HG03095 (cell line): ENCODE measurements around the gene SRRM2.

Experiments used
- ATAC-seq: cut with Tn5 transposase; IDR thresholded peaks from one replicate; pipeline ENCODE4 v1.9.1; 2021; ENCODE audit warnings: moderate library complexity; ENCODE audit not compliant: unreplicated experiment

SRRM2 gene

DNA sequence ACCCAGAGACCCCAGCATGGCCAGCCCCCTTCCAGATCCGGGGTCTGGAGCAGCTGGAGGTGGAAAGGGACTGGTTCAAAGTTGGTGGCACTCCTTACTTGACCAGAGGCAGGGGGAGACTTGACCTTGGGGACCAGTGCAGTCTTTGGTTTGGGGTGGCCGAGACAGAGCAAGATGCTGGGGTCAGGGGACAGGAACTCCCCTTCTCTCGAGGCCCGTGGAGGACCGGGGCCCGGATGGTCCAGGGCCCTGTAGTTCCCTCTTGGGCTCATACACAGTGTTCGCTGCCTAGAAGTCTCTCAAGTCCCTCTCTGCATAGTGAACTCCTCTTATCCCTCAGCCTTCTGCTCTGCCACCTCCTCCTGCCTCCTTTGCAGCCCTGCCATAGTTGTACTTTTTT, 35.5 kb downstream of the SRRM2 start:
- ATAC-seq = no peak

DNA sequence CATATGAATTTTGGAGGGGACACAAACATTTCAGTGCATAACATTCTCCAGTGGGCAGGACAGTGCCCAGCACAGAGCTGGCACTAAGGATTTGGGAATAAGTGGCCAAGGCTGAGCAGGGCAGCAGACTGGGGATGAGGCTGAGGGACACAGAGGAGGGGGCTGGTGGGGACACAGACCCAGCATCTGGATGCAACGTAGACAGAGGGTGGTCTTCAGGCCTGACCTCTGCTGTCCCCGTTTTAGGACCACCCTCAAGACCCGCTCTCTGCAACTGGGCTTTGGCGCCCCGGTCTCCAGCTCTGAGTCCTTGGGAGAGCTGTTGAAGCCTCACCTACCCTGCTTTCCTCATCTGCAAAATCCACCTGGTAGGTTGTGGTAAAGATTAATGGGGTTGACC, 38.2 kb downstream of the SRRM2 start:
- ATAC-seq = no peak

GRCh38 chr16:2791174-2791573, 38.7 kb downstream of the SRRM2 start:
- ATAC-seq = no peak

- no peak for ATAC-seq
Observed at GRCh38 chr16:2792940-2793339, 40.5 kb downstream of the SRRM2 start.

DNA sequence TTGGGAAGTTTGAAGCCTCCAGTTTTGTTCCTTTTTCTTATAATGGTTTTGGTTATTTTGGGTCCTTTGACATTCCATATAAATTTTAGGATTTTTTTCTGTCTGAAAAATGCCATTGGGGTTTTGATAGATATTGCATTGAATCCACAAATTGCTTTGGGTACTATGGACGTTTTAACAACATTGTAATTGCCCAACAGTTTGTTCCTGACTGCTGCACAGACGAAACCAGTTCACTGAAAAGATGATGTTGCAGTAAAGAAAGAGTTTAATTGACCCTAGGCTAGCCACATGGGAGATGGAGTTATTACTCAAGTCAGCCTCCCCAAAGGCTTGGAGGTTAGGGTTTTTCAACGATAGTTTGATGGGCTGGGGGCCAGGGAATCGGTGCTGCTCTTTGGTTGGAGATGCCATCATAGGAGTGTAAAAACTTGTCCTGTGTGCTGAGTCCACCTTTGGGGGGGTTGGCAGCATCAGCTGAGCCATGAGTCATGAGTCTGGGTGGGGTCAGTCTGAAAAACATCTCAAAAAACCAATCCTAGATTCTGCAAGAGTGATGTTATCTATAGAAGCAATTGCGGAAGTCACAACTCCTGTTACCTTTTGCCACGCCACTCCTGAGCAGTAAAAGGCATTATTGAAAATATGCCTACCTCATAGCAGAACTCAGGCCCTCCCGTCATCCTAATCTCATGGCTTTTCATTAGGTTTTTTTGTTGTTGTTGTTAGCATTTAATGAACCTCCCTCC, 43.1 kb downstream of the SRRM2 start:
- no peak for ATAC-seq

- ATAC-seq = no peak
Observed at GRCh38 chr16:2798723-2799204, 46.3 kb downstream of the SRRM2 start.

DNA sequence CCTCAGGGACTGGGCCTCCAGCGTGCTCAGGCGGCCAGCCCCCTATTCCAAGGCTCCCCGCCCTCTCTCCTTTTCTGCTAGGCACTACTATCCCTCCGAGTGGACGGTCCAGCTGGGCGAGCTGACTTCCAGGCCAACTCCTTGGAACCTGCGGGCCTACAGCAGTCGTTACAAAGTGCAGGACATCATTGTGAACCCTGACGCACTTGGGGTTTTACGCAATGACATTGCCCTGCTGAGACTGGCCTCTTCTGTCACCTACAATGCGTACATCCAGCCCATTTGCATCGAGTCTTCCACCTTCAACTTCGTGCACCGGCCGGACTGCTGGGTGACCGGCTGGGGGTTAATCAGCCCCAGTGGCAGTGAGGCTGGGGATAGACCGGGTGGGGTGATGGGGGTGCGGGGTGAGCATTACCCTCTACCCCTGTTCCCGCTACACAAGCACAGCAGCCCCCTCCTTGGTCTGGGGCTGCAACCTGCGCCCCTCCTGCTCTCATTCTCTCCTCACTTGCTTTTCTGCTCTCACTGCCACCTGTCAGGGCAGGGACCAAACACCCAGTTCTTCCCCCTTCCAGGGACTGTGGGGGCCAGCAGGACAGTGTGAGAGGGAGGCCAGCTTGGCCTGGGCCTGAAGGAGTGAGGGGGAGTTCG, 46.9 kb downstream of the SRRM2 start:
- no peak for ATAC-seq

DNA sequence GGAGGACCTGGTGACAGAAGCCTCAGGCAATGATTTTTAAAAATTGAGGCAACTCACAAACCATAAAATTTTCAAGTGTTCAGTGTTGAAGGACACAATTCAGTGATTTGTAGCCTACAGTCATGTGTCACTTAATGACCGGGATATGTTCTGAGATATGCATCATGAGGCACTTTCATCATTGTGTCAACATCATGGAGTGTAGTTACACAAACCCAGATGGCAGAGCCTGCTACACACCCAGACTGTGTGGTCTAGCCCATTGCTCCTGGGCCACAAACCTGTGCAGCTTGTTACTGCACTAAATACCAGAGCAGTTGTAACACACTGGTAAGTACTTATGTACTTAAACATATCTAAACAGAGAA, 47.4 kb downstream of the SRRM2 start:
- ATAC-seq = no peak

- no peak for ATAC-seq
Observed at GRCh38 chr16:2803545-2804195, 51.2 kb downstream of the SRRM2 start.

- ATAC-seq = no peak
Observed at GRCh38 chr16:2804728-2805127, 52.3 kb downstream of the SRRM2 start.

GRCh38 chr16:2806286-2806685, 53.8 kb downstream of the SRRM2 start:
- ATAC-seq = no peak

GRCh38 chr16:2808181-2808580, 55.7 kb downstream of the SRRM2 start:
- no peak for ATAC-seq

GRCh38 chr16:2809149-2809760, 56.8 kb downstream of the SRRM2 start:
- no peak for ATAC-seq

DNA sequence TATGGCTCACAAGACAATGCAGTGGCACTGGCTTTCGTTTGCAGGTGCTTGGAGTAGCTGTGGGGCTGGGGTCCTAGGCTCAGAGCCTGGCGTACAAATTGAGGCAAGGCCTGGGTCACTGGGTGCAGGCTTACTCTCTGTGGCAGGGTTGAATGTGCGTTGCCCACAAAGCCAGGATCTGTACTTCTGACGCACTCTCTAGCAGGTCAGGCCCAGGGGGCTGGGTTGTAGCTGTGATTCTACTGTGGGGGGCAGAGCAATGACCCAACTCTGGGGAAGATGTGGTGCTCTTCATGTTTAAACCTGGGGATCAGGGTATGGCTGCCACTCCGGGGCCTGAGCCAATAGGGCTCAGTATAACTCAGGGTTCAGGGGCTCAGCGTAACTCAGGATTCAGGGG, 58.2 kb downstream of the SRRM2 start:
- ATAC-seq = no peak

DNA sequence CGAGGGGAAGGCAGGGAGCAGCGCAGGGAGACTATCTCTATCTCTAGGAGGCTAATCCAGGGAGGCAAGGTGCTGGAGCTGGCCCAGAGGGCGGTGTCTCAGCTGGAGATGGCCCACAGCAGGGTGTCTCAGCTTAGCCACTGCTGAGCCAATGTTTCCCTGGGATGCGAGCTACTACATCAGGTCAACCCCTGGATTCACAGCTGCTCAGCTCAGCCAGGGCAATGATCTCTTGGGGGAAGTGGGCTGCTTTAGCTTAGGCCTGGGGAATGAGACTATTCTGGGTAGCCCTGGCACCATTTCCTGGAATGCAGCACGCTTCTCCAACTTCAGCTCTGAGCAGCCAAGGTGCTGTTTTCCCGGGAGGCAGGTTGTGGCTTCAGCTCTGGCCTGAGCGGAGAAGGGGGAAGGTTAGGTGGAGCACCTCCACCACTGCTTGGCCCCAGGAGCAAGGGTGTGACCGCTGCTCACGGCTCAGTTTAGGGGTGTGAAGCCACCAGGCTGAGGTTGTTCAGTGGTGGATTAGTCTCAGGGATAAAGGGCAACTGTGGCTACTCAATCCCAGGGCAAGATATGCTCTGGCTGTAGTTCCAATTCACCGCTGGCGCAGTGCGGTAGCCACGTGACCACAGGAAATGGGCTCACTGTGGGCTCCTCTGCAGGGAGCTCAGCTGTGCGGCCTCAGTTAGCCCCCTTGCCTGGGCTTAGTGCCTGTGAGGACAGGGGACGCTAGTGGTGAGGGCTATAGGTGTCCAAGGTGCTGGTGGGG, 59.4 kb downstream of the SRRM2 start:
- ATAC-seq = no peak

DNA sequence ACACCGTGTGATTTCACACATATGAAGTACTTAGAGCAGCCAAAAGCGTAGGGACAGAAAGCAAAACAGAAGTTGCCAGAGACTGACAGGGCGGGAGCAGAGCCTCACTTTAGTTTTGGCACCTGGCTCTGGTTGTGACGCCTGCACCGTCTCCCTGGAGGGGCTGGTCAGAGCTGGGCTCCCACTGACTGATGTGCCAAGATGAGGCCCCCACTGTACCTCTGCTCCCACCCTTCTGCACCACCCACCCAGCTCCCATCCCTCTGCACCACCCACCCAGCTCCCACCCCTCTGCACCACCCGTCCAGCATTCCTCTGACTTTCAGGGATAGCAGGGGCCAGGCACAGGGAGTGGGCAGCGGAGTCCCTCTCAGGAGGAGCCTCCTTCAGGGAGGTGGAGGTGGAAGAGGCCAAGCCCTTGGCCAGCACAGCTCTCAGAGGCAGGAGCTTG, 61.4 kb downstream of the SRRM2 start:
- no peak for ATAC-seq

DNA sequence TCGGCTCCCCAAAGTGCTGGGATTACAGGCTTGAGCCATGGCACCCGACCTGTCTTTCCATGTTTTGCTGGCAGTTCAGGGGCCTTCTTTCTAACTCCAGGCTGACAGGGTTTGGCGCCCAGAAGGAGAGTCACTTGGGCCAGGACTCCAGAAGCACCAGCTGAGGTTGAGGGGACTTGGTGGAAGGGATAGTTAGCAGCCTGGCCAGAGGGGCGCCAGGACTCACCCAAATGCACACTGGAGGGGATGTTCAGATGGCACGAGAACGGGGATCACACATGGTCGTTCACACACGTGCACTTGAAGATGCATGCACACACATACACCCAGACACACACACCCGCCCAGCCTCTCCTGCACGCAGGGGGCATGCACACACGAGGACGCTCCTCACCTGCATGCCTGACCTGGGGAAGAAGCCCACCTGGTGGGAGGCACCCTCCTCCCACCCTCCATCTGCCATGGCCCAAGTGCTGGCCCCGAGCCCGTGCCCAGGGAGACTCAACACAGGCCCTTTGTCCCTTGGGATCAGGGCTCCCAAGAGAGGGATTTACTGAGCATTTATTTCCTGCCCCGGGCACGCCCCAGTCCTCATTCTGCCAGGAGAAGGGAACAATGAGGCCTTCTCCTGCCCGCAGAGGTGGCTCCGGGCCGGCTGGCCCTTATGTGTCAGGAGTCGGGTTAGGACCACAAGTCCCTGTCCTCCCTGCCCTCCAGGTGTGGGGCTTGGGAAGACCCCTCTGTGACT, 62.3 kb downstream of the SRRM2 start:
- no peak for ATAC-seq

GRCh38 chr16:2815299-2815771, 62.9 kb downstream of the SRRM2 start:
- ATAC-seq = no peak

- no peak for ATAC-seq
Observed at GRCh38 chr16:2816751-2817339, 64.4 kb downstream of the SRRM2 start, which contains the start of gene PRSS21. TSS of gene PRSS21 (plus strand) at chr16:2817237. CDS start at chr16:2817269, 32 bp downstream.
